CD4-positive, alpha-beta T cell treated with Interleukin-2 at 100 ng/mL for 4 hours (primary cell): ENCODE measurements around the gene LGALS12.
"Not testable (repeated sequence)": the region's sequence is repeated elsewhere in the genome, so short reads cannot be mapped to it uniquely, and the experiment has no call there.

ENCODE experiments used
- DNase-seq: peaks from one replicate; pipeline ENCODE4 v3.0.0-alpha.2; 2020; ENCODE audit warnings: low spot score

Gene LGALS12

GRCh38 chr11:63504933-63505586, 824 bp upstream of the LGALS12 start:
- no peak for DNase-seq

DNA sequence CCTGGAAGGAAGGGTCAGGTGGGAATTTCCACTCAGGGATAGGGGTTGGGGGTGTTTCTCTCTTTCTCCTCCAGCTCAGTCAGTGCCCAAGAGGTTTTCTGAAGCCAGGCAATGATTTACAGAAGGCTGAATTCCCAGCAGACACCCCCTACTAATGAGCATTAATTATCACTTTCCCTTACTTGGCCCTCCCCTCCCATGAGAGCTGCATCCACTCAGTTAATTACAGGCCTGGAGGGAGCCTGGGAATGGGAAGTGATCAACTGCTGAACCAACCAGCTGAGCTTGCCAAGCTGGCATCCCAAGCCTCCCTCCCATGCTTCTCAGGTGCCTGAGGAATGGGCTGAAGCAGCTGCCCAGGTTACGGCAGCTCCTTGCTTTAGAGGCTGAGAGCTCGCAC, 992 bp downstream of the LGALS12 start:
- DNase-seq: no peak

- no peak for DNase-seq
These were observed 1.6 kb downstream of the LGALS12 start for GRCh38 chr11:63507511-63507910.

- DNase-seq: no peak
These were observed 2.1 kb downstream of the LGALS12 start for GRCh38 chr11:63508009-63508408.

DNA sequence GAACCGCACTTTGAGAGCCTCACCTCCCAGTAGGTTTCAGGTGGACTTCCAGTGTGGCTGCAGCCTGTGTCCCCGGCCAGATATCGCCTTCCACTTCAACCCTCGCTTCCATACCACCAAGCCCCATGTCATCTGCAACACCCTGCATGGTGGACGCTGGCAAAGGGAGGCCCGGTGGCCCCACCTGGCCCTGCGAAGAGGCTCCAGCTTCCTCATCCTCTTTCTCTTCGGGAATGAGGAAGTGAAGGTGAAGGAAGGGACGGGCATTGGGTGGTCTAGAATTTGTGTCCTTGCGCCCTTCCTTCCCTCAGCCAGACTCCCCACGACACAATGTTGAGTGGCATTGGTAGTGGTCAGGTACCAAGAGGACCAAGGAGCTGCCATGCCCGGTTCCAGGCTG, 2.9 kb downstream of the LGALS12 start:
- no peak for DNase-seq

- DNase-seq: no peak
These were observed 4.6 kb downstream of the LGALS12 start for GRCh38 chr11:63510360-63511047.

DNA sequence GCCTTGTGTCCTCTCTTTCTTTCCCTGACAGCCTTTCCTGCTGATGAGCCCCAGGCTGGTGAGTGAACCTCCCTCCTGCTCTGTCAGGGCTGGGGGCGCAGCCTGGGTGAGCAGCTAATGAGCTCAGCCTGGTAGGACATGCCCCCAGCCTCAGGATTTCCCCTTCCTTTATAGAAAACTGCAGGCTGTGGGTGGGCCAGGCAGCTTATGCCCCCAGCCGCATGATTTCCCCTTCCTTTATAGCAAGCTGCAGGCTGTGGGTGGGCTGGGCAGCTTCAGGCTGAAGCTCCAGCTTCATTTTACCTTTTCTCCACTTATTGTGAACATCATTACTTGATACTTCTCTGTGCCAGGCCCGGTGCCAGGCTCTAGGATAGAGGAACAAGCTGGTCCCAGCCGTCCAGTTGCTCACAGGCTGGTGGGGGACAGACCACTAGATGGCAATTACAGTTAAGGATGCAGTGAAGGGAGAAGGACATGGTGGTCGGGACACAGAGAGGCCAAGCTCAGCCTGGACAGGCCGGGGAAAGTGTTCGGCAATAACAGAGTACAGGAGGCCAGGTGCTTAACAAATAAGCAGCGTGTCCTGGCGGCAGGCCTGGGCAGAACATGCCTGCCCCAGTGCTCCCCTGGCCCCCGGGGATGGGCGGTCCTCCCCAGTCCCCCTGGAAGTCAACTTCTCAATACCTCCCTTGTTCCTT, 5.3 kb downstream of the LGALS12 start:
- no peak for DNase-seq

DNA sequence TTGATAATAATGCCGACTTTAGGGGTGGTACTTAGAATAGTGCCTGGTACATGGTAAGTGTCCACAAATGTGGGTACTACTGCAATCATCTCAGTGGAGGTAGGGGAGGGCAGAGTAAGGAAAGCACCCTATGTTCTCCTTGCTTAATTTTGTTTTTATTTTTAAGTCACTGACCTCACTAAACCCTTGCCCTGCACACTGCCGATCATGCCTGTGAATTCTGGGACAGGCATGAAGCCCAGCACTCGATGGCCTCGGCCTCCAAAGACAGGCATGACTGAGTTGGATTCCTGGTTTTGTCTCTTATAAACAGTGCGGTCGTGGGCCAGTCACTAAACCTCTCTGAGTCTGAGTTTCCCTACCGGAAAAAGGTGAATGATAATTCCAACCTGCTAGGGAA, 6.9 kb downstream of the LGALS12 start:
- DNase-seq: no peak

GRCh38 chr11:63516109-63516508, 10.2 kb downstream of the LGALS12 start:
- no peak for DNase-seq

- no peak for DNase-seq
These were observed 11.3 kb downstream of the LGALS12 start for GRCh38 chr11:63517156-63517555.

GRCh38 chr11:63518548-63518947, 12.7 kb downstream of the LGALS12 start:
- DNase-seq: peak; percentile 42

- DNase-seq: no peak
These were observed 14.8 kb downstream of the LGALS12 start for GRCh38 chr11:63520606-63521170.

- no peak for DNase-seq
These were observed 16.0 kb downstream of the LGALS12 start for GRCh38 chr11:63521896-63522295.

GRCh38 chr11:63523151-63523550, 17.3 kb downstream of the LGALS12 start:
- DNase-seq: no peak

GRCh38 chr11:63527667-63528066, 21.8 kb downstream of the LGALS12 start:
- no peak for DNase-seq

GRCh38 chr11:63528156-63528555, 22.3 kb downstream of the LGALS12 start:
- not testable (repeated sequence) for DNase-seq

DNA sequence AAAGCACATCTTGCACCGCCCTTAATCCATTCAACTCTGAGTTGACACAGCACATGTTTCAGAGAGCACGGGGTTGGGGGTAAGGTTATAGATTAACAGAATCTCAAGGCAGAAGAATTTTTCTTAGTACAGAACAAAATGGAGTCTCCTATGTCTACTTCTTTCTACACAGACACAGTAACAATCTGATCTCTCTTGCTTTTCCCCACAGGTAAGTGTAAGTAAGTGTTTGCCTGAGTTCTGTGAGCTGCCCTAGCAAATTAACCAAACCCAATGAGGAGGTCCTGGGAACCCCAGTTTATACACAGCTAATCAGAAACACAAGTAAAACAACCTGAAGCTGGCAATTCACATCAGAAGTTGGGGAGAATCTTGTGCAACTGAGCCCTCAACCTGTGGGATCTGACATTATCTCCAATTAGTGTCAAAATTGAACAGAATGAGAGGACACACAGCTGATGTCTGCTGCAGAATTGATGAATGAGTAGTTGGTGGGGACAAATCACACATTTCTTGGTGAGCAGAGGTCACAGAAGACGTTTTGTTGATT, 22.9 kb downstream of the LGALS12 start:
- DNase-seq: not testable (repeated sequence)

GRCh38 chr11:63529373-63529772, 23.5 kb downstream of the LGALS12 start:
- not testable (repeated sequence) for DNase-seq

DNA sequence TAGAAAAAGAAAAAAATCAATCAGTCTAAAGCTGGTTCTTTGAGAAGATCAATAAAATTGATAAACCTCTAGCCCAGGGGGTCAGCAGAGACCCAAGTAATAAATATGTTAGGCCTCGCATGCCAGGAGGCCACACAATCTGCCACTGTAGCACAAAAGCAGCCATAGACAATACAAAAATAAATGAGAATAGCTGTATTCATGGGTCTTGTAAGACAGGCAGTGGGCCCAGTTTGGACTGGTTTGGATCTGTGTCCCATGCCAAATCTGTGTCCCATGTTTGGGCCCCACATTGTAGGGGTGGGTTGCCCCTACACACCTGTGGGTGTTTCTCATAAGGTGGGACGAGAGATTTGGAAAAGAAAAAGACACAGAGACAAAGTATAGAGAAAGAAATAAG, 24.1 kb downstream of the LGALS12 start:
- DNase-seq: no peak

DNA sequence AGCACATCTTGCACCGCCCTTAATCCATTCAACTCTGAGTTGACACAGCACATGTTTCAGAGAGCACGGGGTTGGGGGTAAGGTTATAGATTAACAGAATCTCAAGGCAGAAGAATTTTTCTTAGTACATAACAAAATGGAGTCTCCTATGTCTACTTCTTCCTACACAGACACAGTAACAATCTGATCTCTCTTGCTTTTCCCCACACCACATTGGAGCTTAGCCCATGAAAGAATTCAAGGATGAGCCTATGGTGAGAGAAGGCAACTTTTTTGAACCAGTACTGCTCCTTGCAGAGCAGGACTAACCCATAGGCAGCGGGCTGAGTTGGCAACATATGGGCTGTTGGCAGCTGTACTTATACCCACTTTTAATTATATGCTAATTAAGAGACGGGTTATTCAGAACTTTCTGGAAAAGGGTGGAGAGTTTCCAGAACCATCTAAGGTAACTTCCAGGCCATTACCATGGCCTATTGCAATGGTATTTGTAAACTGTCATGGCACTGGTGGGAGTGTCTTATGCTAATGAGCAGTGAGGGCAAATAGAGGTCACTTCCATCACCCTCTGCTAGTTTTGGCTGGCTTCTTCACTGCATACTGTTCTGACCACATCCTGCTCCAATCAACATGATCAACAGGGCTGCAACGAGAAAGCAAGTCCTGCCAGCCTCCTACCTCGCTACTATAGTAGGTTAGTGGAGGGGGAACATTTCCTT, 25.3 kb downstream of the LGALS12 start:
- DNase-seq: peak; percentile 77

GRCh38 chr11:63532117-63532516, 26.2 kb downstream of the LGALS12 start:
- DNase-seq: no peak
